ENCODE results near the gene GNL3L. TPM values are rescaled to one million over a fixed set of nuclear protein-coding genes. Genes with fewer than 3 reads are reported as not detected.

Gene GNL3L
- total and polyA plus RNA-seq, 9 of the 15 experiments (the other 6 are each of a cell fraction or from before 2014, with no cell fraction given): 11.5 to 81.7 (median 37.6) TPM

- Histone ChIP-seq H3K27ac (ENCODE audit: extremely low read depth, low read depth, low read length) (peak overlapping the region; percentile 87), H3K27me3 (ENCODE audit: control insufficient read depth in 2 of 2, insufficient read depth in 2 of 2, low read length in 2 of 2) (no peaks in the 10 kb centered on the region), H3K9ac (ENCODE audit: insufficient read depth in 1 of 2, low read depth in 2 of 2, low read length in 2 of 2) (peak overlapping the region; percentile 95 to 98), H3K9me3 (replicated peaks; ENCODE audit: control insufficient read depth, insufficient read depth, low read depth, low read length) (peaks cover 6% of the 10 kb centered on the region), H4K20me1 (replicated peaks; ENCODE audit: control insufficient read depth, insufficient read depth, low read length) (no peaks in the 10 kb centered on the region), H3K4me2 (ENCODE audit: insufficient read depth, low read length) (peak overlapping the region; percentile 96), H3K9me1 (ENCODE audit: control insufficient read depth, insufficient read depth, low read length) (no peaks in the 10 kb centered on the region), H3K36me3 (ENCODE audit: control insufficient read depth, insufficient read depth, low read length) (peaks cover 37% of the 10 kb centered on the region), H3K79me2 (ENCODE audit: control insufficient read depth, insufficient read depth, low read length) (peaks cover 52% of the 10 kb centered on the region), H3K4me1 (replicated peaks in 1 of 2; ENCODE audit: control insufficient read depth in 2 of 2, insufficient read depth in 2 of 2, low read length in 2 of 2) (peaks cover 4 to 21% of the 10 kb centered on the region in 2 experiments; a peak in 3 of 5 replicates), H2AFZ (ENCODE audit: low read depth, low read length) (peak overlapping the region; percentile 99), H3K4me3 (peak overlapping the region; percentile 89)
- in situ Hi-C loops (cut with MboI) (no loop called here), intact Hi-C loops (cut with micrococcal nuclease) (no loop called here)
- peak; percentile 63 for ATAC-seq
- peak in 3 of 4 experiments; percentile 11 to 23 (median 19) for DNase-seq (ENCODE audit: extremely low read depth in 1 of 4, low spot score in 3 of 4)
- BruUV-seq (replicated peaks): TSS peak; percentile 81
- no peak for FAIRE-seq
- 0% methylated on average over 8 of the region's 22 CpGs for WGBS (ENCODE audit: insufficient coverage, low coverage, missing lambda C conversion rate)
- CTCF ChIA-PET (ENCODE audit: low intra/inter-chr PET ratio): interaction anchor here (0.6 kb wide), 1 partner anchor 1217 kb away, joined by 5 read pairs; no protein-coding TSS in a partner anchor
- POLR2A ChIA-PET: interaction anchor here (0.9 to 1.6 kb wide), 3 partner anchors 12 to 109 kb away, joined by 4 to 5 read pairs (median 4); no protein-coding TSS in a partner anchor
- TF ChIP-seq, protein P1, sequence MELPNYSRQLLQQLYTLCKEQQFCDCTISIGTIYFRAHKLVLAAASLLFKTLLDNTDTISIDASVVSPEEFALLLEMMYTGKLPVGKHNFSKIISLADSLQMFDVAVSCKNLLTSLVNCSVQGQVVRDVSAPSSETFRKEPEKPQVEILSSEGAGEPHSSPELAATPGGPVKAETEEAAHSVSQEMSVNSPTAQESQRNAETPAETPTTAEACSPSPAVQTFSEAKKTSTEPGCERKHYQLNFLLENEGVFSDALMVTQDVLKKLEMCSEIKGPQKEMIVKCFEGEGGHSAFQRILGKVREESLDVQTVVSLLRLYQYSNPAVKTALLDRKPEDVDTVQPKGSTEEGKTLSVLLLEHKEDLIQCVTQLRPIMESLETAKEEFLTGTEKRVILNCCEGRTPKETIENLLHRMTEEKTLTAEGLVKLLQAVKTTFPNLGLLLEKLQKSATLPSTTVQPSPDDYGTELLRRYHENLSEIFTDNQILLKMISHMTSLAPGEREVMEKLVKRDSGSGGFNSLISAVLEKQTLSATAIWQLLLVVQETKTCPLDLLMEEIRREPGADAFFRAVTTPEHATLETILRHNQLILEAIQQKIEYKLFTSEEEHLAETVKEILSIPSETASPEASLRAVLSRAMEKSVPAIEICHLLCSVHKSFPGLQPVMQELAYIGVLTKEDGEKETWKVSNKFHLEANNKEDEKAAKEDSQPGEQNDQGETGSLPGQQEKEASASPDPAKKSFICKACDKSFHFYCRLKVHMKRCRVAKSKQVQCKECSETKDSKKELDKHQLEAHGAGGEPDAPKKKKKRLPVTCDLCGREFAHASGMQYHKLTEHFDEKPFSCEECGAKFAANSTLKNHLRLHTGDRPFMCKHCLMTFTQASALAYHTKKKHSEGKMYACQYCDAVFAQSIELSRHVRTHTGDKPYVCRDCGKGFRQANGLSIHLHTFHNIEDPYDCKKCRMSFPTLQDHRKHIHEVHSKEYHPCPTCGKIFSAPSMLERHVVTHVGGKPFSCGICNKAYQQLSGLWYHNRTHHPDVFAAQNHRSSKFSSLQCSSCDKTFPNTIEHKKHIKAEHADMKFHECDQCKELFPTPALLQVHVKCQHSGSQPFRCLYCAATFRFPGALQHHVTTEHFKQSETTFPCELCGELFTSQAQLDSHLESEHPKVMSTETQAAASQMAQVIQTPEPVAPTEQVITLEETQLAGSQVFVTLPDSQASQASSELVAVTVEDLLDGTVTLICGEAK (IDR thresholded peaks at IDR 0.05): peak; percentile 84
- TF ChIP-seq, protein P1 (CRISPR knock-in tag; IDR thresholded peaks at IDR 0.05): no peak
- TF ChIP-seq HDAC1 (IDR thresholded peaks at IDR 0.05) (peak in 1 of 2 experiments; percentile 93; a peak in 2 of 4 replicates), POLR2G (IDR thresholded peaks at IDR 0.05; ENCODE audit: low read depth, low read length) (0 out of 2 replicates have a peak, but pooled peaks have one; percentile 15), NRF1 (conservative IDR thresholded peaks at IDR 0.05 in 1 of 2, IDR thresholded peaks at IDR 0.05 in 1 of 2) (peak in 1 of 2 experiments; percentile 49; a peak in 2 of 4 replicates), MXD1 (CRISPR knock-in tag; IDR thresholded peaks at IDR 0.05; ENCODE audit: borderline replicate concordance, poor library complexity, severe bottlenecking) (peak; percentile 74), ZFP36 (IDR thresholded peaks at IDR 0.05; ENCODE audit: low read depth, low read length, partially characterized antibody) (no peak), KAT8 (IDR thresholded peaks at IDR 0.05; ENCODE audit: low read depth) (no peak), SNIP1 (IDR thresholded peaks at IDR 0.05; ENCODE audit: low read depth) (no peak), FOXK1 (CRISPR knock-in tag; IDR thresholded peaks at IDR 0.05; ENCODE audit: borderline replicate concordance) (0 out of 2 replicates have a peak, but pooled peaks have one; percentile 60), MXI1 (IDR thresholded peaks at IDR 0.05; ENCODE audit: low read depth, low read length) (peak; percentile 79), NCOR1 (IDR thresholded peaks at IDR 0.05) (no peak), SUPT5H (IDR thresholded peaks at IDR 0.05) (peak; percentile 73)
Observed at GRCh38 chrX:54530357-54530900, 410 bp downstream of the GNL3L start.
